ENCODE results near the gene SLC14A1.

The SLC14A1 gene

DNA sequence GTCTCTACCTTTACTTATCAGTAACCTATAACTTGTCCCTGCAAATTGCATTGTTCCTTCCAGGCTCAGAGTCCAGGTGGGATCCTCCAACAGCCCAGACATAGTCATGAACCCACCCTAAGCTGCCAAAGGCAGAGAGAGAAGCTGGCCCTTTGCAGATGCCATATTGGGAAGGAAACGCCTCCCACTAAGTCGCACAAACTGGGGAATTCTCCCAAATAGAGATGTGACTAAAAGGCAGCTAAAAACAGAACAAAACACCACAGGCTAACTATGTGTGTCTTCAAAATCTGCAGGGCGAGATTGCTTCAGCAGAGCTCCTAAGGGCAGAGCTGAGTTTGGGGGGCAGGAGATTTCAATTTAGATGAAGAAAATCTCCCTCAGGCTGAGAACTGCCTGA is 63.0 kb downstream of the SLC14A1 start:
- Histone ChIP-seq H3K4me2 (no peak overlapping the region), H3K4me3 (IDR thresholded peaks at IDR 0.05; ENCODE audit: insufficient read depth, low read depth, low read length) (no peak overlapping the region), H3K9ac (no peak overlapping the region), H3K79me2 (ENCODE audit: insufficient read depth, low read depth) (no peaks in the 10 kb centered on the region), H3K27me3 (ENCODE audit: insufficient read depth, low read depth) (no peaks in the 10 kb centered on the region), H3K27ac (no peak overlapping the region), H4K20me1 (ENCODE audit: insufficient read depth) (no peaks in the 10 kb centered on the region), H3K36me3 (ENCODE audit: insufficient read depth) (no peaks in the 10 kb centered on the region), H3K4me1 (ENCODE audit: low read depth, poor library complexity, severe bottlenecking) (no peaks in the 10 kb centered on the region), H2AFZ (ENCODE audit: low read depth) (no peak overlapping the region)
- TF ChIP-seq, protein P1, sequence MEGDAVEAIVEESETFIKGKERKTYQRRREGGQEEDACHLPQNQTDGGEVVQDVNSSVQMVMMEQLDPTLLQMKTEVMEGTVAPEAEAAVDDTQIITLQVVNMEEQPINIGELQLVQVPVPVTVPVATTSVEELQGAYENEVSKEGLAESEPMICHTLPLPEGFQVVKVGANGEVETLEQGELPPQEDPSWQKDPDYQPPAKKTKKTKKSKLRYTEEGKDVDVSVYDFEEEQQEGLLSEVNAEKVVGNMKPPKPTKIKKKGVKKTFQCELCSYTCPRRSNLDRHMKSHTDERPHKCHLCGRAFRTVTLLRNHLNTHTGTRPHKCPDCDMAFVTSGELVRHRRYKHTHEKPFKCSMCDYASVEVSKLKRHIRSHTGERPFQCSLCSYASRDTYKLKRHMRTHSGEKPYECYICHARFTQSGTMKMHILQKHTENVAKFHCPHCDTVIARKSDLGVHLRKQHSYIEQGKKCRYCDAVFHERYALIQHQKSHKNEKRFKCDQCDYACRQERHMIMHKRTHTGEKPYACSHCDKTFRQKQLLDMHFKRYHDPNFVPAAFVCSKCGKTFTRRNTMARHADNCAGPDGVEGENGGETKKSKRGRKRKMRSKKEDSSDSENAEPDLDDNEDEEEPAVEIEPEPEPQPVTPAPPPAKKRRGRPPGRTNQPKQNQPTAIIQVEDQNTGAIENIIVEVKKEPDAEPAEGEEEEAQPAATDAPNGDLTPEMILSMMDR (conservative IDR thresholded peaks at IDR 0.05; ENCODE audit: low read depth, low read length), result no peak

DNA sequence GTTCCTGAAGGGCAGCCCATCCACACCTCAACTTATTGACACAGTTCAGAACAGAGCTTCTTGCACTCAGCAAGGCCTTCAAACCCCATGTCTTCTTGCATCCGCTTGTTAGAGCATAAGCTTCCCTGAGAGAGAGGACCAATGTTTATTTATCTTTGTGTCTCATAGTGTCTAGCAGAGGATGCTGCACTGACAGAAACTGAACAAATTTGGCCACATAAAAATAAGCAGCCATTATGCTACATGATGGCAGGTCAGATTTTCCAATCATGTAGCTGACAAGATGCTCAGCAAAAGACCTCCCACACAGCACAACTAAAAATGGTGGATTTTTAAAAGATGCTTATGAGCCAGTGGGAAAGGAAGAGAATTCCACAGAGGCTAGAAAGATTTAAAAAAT is 63.4 kb downstream of the SLC14A1 start:
- TF ChIP-seq, protein P1 (conservative IDR thresholded peaks at IDR 0.05; ENCODE audit: low read depth, low read length), result no peak
- Histone ChIP-seq H3K4me2 (no peak overlapping the region), H3K27me3 (ENCODE audit: insufficient read depth, low read depth) (no peaks in the 10 kb centered on the region), H4K20me1 (ENCODE audit: insufficient read depth) (no peaks in the 10 kb centered on the region), H3K79me2 (ENCODE audit: insufficient read depth, low read depth) (no peaks in the 10 kb centered on the region), H2AFZ (ENCODE audit: low read depth) (no peak overlapping the region), H3K36me3 (ENCODE audit: insufficient read depth) (no peaks in the 10 kb centered on the region), H3K9ac (no peak overlapping the region), H3K4me3 (IDR thresholded peaks at IDR 0.05; ENCODE audit: insufficient read depth, low read depth, low read length) (no peak overlapping the region), H3K4me1 (ENCODE audit: low read depth, poor library complexity, severe bottlenecking) (no peaks in the 10 kb centered on the region), H3K27ac (no peak overlapping the region)

DNA sequence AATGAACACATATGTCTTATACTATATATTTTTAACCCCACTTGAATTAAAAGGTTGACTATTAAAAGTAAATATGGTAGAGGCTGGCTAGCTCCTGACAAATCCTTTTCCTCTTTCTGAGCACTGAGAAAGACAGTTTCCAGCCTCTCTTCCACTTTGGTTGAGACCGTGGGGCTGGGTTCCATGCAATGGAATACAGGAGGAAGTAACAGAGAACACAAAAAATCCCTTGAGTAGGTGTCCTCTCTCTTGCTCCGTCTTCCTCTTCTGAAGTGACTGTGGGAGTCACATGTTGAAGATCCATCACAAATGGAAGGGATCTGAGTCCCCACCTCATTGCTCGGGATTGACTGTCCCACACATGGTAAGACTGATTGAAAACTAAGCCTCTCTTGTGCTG is 64.9 kb downstream of the SLC14A1 start:
- Histone ChIP-seq H3K4me3 (IDR thresholded peaks at IDR 0.05; ENCODE audit: insufficient read depth, low read depth, low read length) (no peak overlapping the region), H3K79me2 (ENCODE audit: insufficient read depth, low read depth) (no peaks in the 10 kb centered on the region), H4K20me1 (ENCODE audit: insufficient read depth) (no peaks in the 10 kb centered on the region), H2AFZ (ENCODE audit: low read depth) (no peak overlapping the region), H3K27ac (no peak overlapping the region), H3K9ac (no peak overlapping the region), H3K36me3 (ENCODE audit: insufficient read depth) (no peaks in the 10 kb centered on the region), H3K4me2 (no peak overlapping the region), H3K4me1 (ENCODE audit: low read depth, poor library complexity, severe bottlenecking) (peaks cover 7% of the 10 kb centered on the region), H3K27me3 (ENCODE audit: insufficient read depth, low read depth) (no peaks in the 10 kb centered on the region)
- TF ChIP-seq, protein P1 (conservative IDR thresholded peaks at IDR 0.05; ENCODE audit: low read depth, low read length), result no peak

DNA sequence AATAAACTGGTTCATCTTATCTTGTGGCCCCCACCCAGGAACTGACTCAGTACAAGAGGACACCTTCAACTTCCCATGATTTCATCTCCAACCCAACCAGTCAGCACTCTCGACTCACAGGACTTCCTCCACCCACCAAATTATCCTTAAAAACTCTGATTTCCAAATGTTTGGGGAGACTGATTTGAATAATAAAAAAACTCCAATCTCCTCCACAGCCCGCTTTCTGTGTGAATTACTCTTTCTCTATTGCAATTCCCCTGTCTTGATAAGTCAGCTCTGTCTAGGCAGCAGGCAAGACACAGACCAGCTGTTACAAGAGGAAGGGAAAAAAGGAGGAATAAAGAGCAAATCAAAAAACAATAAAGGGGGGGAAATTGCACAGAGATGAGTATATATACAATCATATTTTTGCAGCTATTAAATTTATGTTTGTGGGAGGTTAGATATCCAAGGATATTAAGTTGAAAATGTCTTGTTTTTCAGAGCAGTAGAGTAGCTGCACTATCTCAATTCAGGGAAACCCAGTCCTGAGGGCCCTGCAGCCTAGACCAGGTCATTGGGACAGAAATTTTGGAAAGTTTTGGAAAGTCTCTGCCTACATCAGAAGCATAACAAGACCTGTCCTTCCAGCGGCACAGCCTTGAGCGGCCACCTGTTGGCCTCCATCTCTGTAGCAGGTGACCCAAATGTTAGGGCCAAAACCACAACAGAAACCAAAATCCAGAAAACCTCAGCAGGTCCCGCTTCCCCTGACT is 68.7 kb downstream of the SLC14A1 start:
- H3K4me3 ChIP-seq (IDR thresholded peaks at IDR 0.05; ENCODE audit: insufficient read depth, low read depth, low read length), result no peak overlapping the region
- H3K36me3 ChIP-seq (ENCODE audit: insufficient read depth), result no peaks in the 10 kb centered on the region
- TF ChIP-seq, protein P1 (conservative IDR thresholded peaks at IDR 0.05; ENCODE audit: low read depth, low read length), result no peak
- H3K4me1 ChIP-seq (ENCODE audit: low read depth, poor library complexity, severe bottlenecking), result peaks cover 7% of the 10 kb centered on the region
- no peak overlapping the region for H3K27ac ChIP-seq
- H3K9ac ChIP-seq, result no peak overlapping the region
- H3K79me2 ChIP-seq (ENCODE audit: insufficient read depth, low read depth), result no peaks in the 10 kb centered on the region
- no peak overlapping the region for H3K4me2 ChIP-seq
- no peaks in the 10 kb centered on the region for H4K20me1 ChIP-seq (ENCODE audit: insufficient read depth)
- no peaks in the 10 kb centered on the region for H3K27me3 ChIP-seq (ENCODE audit: insufficient read depth, low read depth)
- H2AFZ ChIP-seq (ENCODE audit: low read depth), result no peak overlapping the region
